Ovary (tissue), 9 donors: ENCODE data around the gene GOLGA1. TPM values are rescaled to one million over a fixed set of nuclear protein-coding genes. Genes with fewer than 3 reads are reported as not detected.

Experiments used
- DNase-seq, 5 donors: peaks; one replicate each; pipeline ENCODE4 v3.0.0-alpha.2; 2019 to 2020
- H3K27ac ChIP-seq, 2 donors: fragments of 200-600 bp; one replicate each; pipeline versions ENCODE4 v1.5.1 to v1.8.0; 2019 to 2022
- H3K27me3 ChIP-seq: fragments of 200-600 bp; one replicate; pipeline ENCODE4 v1.8.0; 2022
- H3K36me3 ChIP-seq: fragments of 200-600 bp; sonication (generic); one replicate; pipeline ENCODE4 v1.5.1; 2019
- H3K4me1 ChIP-seq: one replicate; pipeline ENCODE4 v1.8.1; 2013; ENCODE audit warnings: mild to moderate bottlenecking, moderate library complexity; ENCODE audit not compliant: insufficient read depth
- H3K4me3 ChIP-seq: fragments of 200-600 bp; sonication (generic); one replicate; pipeline ENCODE4 v1.5.1; 2017
- H3K9me3 ChIP-seq, 2 donors: fragments of 200-600 bp in 1 of 2; sonication (generic) in 1 of 2; one replicate each; pipeline versions ENCODE4 v1.5.1 to v1.8.1; 2013 to 2019; ENCODE audit warnings: mild to moderate bottlenecking in 1 of 2, moderate library complexity in 1 of 2
- CTCF ChIP-seq, 3 donors: fragments of 450-650 bp in 2 of 3; fragments of 200-600 bp in 1 of 3; IDR thresholded peaks; one replicate each; pipeline versions ENCODE4 v1.5.1 to v1.8.0; 2016 to 2022; ENCODE audit warnings: antibody characterized with exemption in 3 of 3, mild to moderate bottlenecking in 1 of 3
- EP300 ChIP-seq: sonication (generic); formaldehyde crosslinking; IDR thresholded peaks from one replicate; pipeline ENCODE4 v1.6.1; 2017; ENCODE audit warnings: antibody characterized with exemption
- POLR2A ChIP-seq: fragments of 450-650 bp; IDR thresholded peaks from one replicate; pipeline ENCODE4 v1.6.1; 2017; ENCODE audit warnings: antibody characterized with exemption, mild to moderate bottlenecking, moderate library complexity
- WGBS, 3 donors: extraction: QIAGEN DNeasy Blood & Tissue Kit in 1 of 3; methylation state at CpG; one replicate each; pipeline versions ENCODE4 v1.1.5 to v1.1.7; 2013 to 2017; 5-methylcytosine and 5-hydroxymethylcytosine counted together
- intact Hi-C, 4 donors: fragments of 100-400 bp; cut with DNase I; formaldehyde crosslinking; loops; one replicate each; pipeline versions ENCODE4 v1.11.0 to v1.15.1; 2022 to 2023
- polyA plus RNA-seq, 2 donors: library from polyadenylated mRNA; stranded (reverse); fragments of 200-250 nt in 1 of 2; fragments of 350-450 nt in 1 of 2; fragmentation: Illumina TruSeq in 1 of 2; extraction: RNeasy Lipid Tissue Mini Kit (QIAGEN cat#74804) in 1 of 2; gene quantifications; one replicate each; pipeline ENCODE4 v1.2.3, GENCODE V29; 2013 to 2014
- total RNA-seq, 7 donors: library from RNA; depleted of rRNA in 2 of 7; stranded (reverse); fragments of >200 nt in 2 of 7; fragmentation: NEBNext Ultra II Directional in 3 of 7; extraction: Animal tissue kit (Norgen Biotek cat#: 25700) in 3 of 7; gene quantifications; one replicate each; pipeline versions ENCODE4 v1.1.0 to v1.2.4, GENCODE V29; 2016 to 2023
- donor health status: DM: no; HTN: no; CAD: no; lungs with moderate emphysema.
- donor health status: DM: no; HTN: no; CAD: no.
- donor health status: Bipolar disorder and iron deficiency.
- donor health status: DM: yes; HTN: yes; CAD: no.
- donor health status: DM: no; HTN: no; CAD: no.
- donor health status: DM: yes; HTN: yes; CAD: no.

Gene GOLGA1
- total and polyA plus RNA-seq, 9 donors: 7.6 to 26.8 (median 15.4) TPM

GRCh38 chr9:124875501-124875900 lies 65.4 kb downstream of the GOLGA1 start:
- TF ChIP-seq CTCF (IDR thresholded peaks at IDR 0.05) (no peak), EP300 (no peak)
- H3K27ac ChIP-seq: no peak overlapping the region
- 71 to 75% (median 72%) methylated on average over 6 of the region's 6 CpGs for WGBS, 3 donors
- no peaks in the 10 kb centered on the region for H3K36me3 ChIP-seq
- DNase-seq: no peak
- H3K9me3 ChIP-seq: no peaks in the 10 kb centered on the region
- H3K4me1 ChIP-seq: peaks cover 3% of the 10 kb centered on the region
- H3K27me3 ChIP-seq: no peaks in the 10 kb centered on the region
- no peak overlapping the region for H3K4me3 ChIP-seq
- intact Hi-C loops: loop anchor here in 1 of 4 donors (10.0 kb wide), 1 partner anchor 59 kb away; no protein-coding TSS in a partner anchor

DNA sequence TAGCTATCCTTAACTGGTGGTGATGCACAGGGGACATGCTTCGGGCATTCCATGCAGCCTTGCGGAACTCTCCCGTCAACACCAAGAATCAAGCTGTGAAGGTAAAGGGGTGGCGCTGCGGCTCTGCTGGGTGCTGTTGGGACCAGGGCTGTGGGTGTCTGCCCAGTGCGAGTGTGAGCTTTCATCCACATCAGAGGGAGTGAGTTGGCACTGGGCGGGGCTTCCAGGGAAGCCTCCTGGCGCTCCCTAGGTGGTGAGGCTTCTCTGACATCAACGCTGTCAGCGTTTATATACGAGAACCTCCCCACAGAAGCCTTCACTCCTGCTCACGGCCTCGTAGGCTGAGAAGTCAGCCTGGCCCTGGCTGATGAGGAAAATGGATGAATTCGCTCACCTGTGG lies 67.2 kb downstream of the GOLGA1 start:
- no peak overlapping the region for H3K4me3 ChIP-seq

DNA sequence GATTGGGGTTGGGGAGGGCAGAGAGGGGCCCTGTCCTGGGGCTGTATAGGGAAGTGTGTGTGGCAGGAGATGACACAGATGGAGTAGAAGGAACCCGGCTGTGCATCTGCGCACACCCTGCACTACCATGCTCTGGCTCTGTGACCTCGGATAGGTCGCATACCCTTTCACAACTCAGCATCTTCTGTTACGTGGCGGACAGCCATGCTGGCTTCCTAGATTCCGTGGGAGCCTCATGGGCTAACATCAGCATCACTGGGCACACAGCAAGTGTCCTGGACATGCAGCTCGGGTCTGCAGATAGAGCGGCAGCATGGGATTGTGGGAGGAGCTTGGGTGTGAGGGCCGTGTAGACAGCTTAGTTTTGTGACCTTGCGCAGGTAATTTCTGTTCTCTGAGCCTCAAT lies 69.7 kb downstream of the GOLGA1 start:
- TF ChIP-seq POLR2A (no peak), EP300 (no peak), CTCF (IDR thresholded peaks at IDR 0.05) (no peak)
- no peak for DNase-seq
- WGBS, 3 donors: 72 to 81% (median 78%) methylated on average over 11 of the region's 11 CpGs
- Histone ChIP-seq H3K4me3 (no peak overlapping the region), H3K4me1 (peaks cover 14% of the 10 kb centered on the region), H3K27me3 (no peaks in the 10 kb centered on the region), H3K27ac (no peak overlapping the region), H3K36me3 (no peaks in the 10 kb centered on the region), H3K9me3 (no peaks in the 10 kb centered on the region)
- intact Hi-C loops: loop anchor here in 1 of 4 donors (10.0 kb wide), 1 partner anchor 64 kb away; no protein-coding TSS in a partner anchor

More for the DNA sequence above, 67.2 kb downstream of the GOLGA1 start:
- Histone ChIP-seq H3K4me1 (peaks cover 11% of the 10 kb centered on the region), H3K36me3 (no peaks in the 10 kb centered on the region), H3K27me3 (no peaks in the 10 kb centered on the region), H3K9me3 (no peaks in the 10 kb centered on the region), H3K27ac (no peak overlapping the region)
- TF ChIP-seq EP300: no peak
- TF ChIP-seq CTCF (IDR thresholded peaks at IDR 0.05): no peak
- TF ChIP-seq POLR2A: no peak
- DNase-seq: no peak
- WGBS, 3 donors: 87 to 92% (median 88%) methylated on average over 14 of the region's 14 CpGs
- intact Hi-C loops: loop anchor here in 1 of 4 donors (10.0 kb wide), 1 partner anchor 61 kb away; no protein-coding TSS in a partner anchor

- H3K9me3 ChIP-seq: no peaks in the 10 kb centered on the region
- no peak for TF ChIP-seq CTCF (IDR thresholded peaks at IDR 0.05)
- TF ChIP-seq EP300: no peak
- no peak for TF ChIP-seq POLR2A
- peaks cover 14% of the 10 kb centered on the region for H3K4me1 ChIP-seq
- intact Hi-C loops: loop anchor here in 1 of 4 donors (10.0 kb wide), 1 partner anchor 64 kb away; no protein-coding TSS in a partner anchor
- WGBS, 3 donors: 53 to 60% (median 59%) methylated on average over 6 of the region's 6 CpGs
- DNase-seq: no peak
- no peak overlapping the region for H3K27ac ChIP-seq
- H3K36me3 ChIP-seq: no peaks in the 10 kb centered on the region
- H3K27me3 ChIP-seq: no peaks in the 10 kb centered on the region
- H3K4me3 ChIP-seq: no peak overlapping the region
Measured at GRCh38 chr9:124870723-124871122, 70.2 kb downstream of the GOLGA1 start.
